ENCODE results near the gene ENTPD8.
"Not testable (repeated sequence)": the region's sequence is repeated elsewhere in the genome, so short reads cannot be mapped to it uniquely, and the experiment has no call there.

- not testable (repeated sequence) for TF ChIP-seq MAFK (IDR thresholded peaks at IDR 0.05; ENCODE audit: low read depth, low read length); POLR2A (IDR thresholded peaks at IDR 0.05; ENCODE audit: low read depth, low read length); CTCF (conservative IDR thresholded peaks at IDR 0.05; ENCODE audit: low read depth, low read length); RCOR1 (IDR thresholded peaks at IDR 0.05; ENCODE audit: insufficient replicate concordance, low read length); SMC3 (IDR thresholded peaks at IDR 0.05; ENCODE audit: low read depth, low read length); MXI1 (IDR thresholded peaks at IDR 0.05; ENCODE audit: borderline replicate concordance, low read depth, low read length); RFX5 (IDR thresholded peaks at IDR 0.05; ENCODE audit: low read depth, low read length)
- TF ChIP-seq, protein P1, sequence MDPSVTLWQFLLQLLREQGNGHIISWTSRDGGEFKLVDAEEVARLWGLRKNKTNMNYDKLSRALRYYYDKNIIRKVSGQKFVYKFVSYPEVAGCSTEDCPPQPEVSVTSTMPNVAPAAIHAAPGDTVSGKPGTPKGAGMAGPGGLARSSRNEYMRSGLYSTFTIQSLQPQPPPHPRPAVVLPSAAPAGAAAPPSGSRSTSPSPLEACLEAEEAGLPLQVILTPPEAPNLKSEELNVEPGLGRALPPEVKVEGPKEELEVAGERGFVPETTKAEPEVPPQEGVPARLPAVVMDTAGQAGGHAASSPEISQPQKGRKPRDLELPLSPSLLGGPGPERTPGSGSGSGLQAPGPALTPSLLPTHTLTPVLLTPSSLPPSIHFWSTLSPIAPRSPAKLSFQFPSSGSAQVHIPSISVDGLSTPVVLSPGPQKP (IDR thresholded peaks at IDR 0.05; ENCODE audit: borderline replicate concordance, low read depth, low read length) = not testable (repeated sequence)
- TF ChIP-seq, protein P2, sequence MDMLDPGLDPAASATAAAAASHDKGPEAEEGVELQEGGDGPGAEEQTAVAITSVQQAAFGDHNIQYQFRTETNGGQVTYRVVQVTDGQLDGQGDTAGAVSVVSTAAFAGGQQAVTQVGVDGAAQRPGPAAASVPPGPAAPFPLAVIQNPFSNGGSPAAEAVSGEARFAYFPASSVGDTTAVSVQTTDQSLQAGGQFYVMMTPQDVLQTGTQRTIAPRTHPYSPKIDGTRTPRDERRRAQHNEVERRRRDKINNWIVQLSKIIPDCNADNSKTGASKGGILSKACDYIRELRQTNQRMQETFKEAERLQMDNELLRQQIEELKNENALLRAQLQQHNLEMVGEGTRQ (IDR thresholded peaks at IDR 0.05; ENCODE audit: low read depth, low read length) = not testable (repeated sequence)
Measured at GRCh38 chr9:137450539-137451222, 9.5 kb upstream of the ENTPD8 start.

All from IMR-90 (cell line).